GM21447 (cell line): ENCODE results near the gene AUP1.
A peak's percentile ranks its signal among the peaks of the same experiment; 100 is the strongest.
"Not testable (repeated sequence)": the region's sequence is repeated elsewhere in the genome, so short reads cannot be mapped to it uniquely, and the experiment has no call there.

Experiments
- ATAC-seq: cut with Tn5 transposase; IDR thresholded peaks from one replicate; pipeline ENCODE4 v1.9.1; 2021; ENCODE audit not compliant: unreplicated experiment

Gene AUP1

GRCh38 chr2:74529357-74530238, at the start of gene AUP1, which contains the start of gene HTRA2:
AUP1 (minus strand) TSS chr2:74529706; CDS start chr2:74529629, 77 bp downstream.
HTRA2 (plus strand) TSS chr2:74529933; CDS start chr2:74530007, 74 bp downstream.
- ATAC-seq: peak; percentile 73

- ATAC-seq: peak; percentile 56
Measured at GRCh38 chr2:74578408-74578807, 48.9 kb upstream of the AUP1 start.

- ATAC-seq: no peak
Measured at GRCh38 chr2:74577448-74577847, 47.9 kb upstream of the AUP1 start.

- no peak for ATAC-seq
Measured at GRCh38 chr2:74576863-74577229, 47.3 kb upstream of the AUP1 start.

- no peak for ATAC-seq
Measured at GRCh38 chr2:74576211-74576862, 46.8 kb upstream of the AUP1 start.

- no peak for ATAC-seq
Measured at GRCh38 chr2:74575320-74575719, 45.8 kb upstream of the AUP1 start.

GRCh38 chr2:74573747-74574562, 44.4 kb upstream of the AUP1 start:
- ATAC-seq: peak; percentile 56

GRCh38 chr2:74572178-74572925, 42.8 kb upstream of the AUP1 start:
- no peak for ATAC-seq

GRCh38 chr2:74571058-74571457, 41.6 kb upstream of the AUP1 start:
- ATAC-seq: peak; percentile 64

- ATAC-seq: no peak
Measured at GRCh38 chr2:74569686-74570085, 40.2 kb upstream of the AUP1 start.

- ATAC-seq: no peak
Measured at GRCh38 chr2:74567881-74568280, 38.4 kb upstream of the AUP1 start.

GRCh38 chr2:74566754-74567085, 37.2 kb upstream of the AUP1 start:
- ATAC-seq: no peak

GRCh38 chr2:74566076-74566753, 36.7 kb upstream of the AUP1 start:
- ATAC-seq: no peak

- no peak for ATAC-seq
Measured at GRCh38 chr2:74564222-74564621, 34.7 kb upstream of the AUP1 start.

- ATAC-seq: no peak
Measured at GRCh38 chr2:74562126-74562775, 32.7 kb upstream of the AUP1 start.

GRCh38 chr2:74561022-74561421, 31.5 kb upstream of the AUP1 start:
- ATAC-seq: not testable (repeated sequence)

GRCh38 chr2:74560591-74560990, 31.1 kb upstream of the AUP1 start:
- ATAC-seq: no peak

- no peak for ATAC-seq
Measured at GRCh38 chr2:74559912-74560311, 30.4 kb upstream of the AUP1 start.

GRCh38 chr2:74558284-74559230, 29.1 kb upstream of the AUP1 start:
- no peak for ATAC-seq
